Nephron (organoid): ENCODE measurements around the gene PRPF40A.
"Not testable (repeated sequence)": the region's sequence is repeated elsewhere in the genome, so short reads cannot be mapped to it uniquely, and the experiment has no call there.

Experiments used
- H3K27ac Mint-ChIP-seq, 3 experiments: 2 replicates each; pipeline ENCODE4 v1.8.0; 2020; ENCODE audit warnings: mixed read lengths in 3 of 3, mild to moderate bottlenecking in 2 of 3, moderate library complexity in 1 of 3
- H3K27me3 Mint-ChIP-seq: 2 replicates; pipeline ENCODE4 v1.8.0; 2021; ENCODE audit warnings: low read depth, mild to moderate bottlenecking, moderate library complexity, mixed read lengths
- H3K36me3 Mint-ChIP-seq: 2 replicates; pipeline ENCODE4 v1.8.0; 2020; ENCODE audit warnings: low read depth, mixed read lengths
- H3K4me1 Mint-ChIP-seq: 2 replicates; pipeline ENCODE4 v1.8.0; 2020; ENCODE audit warnings: mixed read lengths
- H3K4me3 Mint-ChIP-seq, 3 experiments: 2 replicates each; pipeline ENCODE4 v1.8.0; 2020; ENCODE audit warnings: mild to moderate bottlenecking in 3 of 3, mixed read lengths in 3 of 3, moderate library complexity in 2 of 3
- H3K9me3 Mint-ChIP-seq: 2 replicates; pipeline ENCODE4 v1.8.0; 2020; ENCODE audit warnings: mixed read lengths
- CTCF ChIP-seq, 3 experiments: fragments of 200-600 bp; sonication (generic); IDR thresholded peaks; one replicate each; pipeline ENCODE4 v1.5.0; 2021; ENCODE audit warnings: antibody characterized with exemption in 3 of 3; ENCODE audit not compliant: unreplicated experiment in 3 of 3

PRPF40A gene

GRCh38 chr2:152730591-152731333 lies 13.5 kb upstream of the PRPF40A start:
- H3K9me3 Mint-ChIP-seq = no peaks in the 10 kb centered on the region
- TF ChIP-seq CTCF (IDR thresholded peaks at IDR 0.05; ENCODE audit: unreplicated experiment in 3 of 3) = no peak
- peaks cover 9% of the 10 kb centered on the region for H3K4me1 Mint-ChIP-seq
- no peak overlapping the region for H3K27ac Mint-ChIP-seq
- H3K36me3 Mint-ChIP-seq = peaks cover 15% of the 10 kb centered on the region
- no peaks in the 10 kb centered on the region for H3K27me3 Mint-ChIP-seq
- no peak overlapping the region for H3K4me3 Mint-ChIP-seq

GRCh38 chr2:152729844-152730243 lies 12.6 kb upstream of the PRPF40A start:
- Mint-ChIP-seq H3K4me3 (no peak overlapping the region), H3K4me1 (peaks cover 9% of the 10 kb centered on the region), H3K27ac (no peak overlapping the region), H3K27me3 (no peaks in the 10 kb centered on the region), H3K36me3 (peaks cover 9% of the 10 kb centered on the region), H3K9me3 (no peaks in the 10 kb centered on the region)
- TF ChIP-seq CTCF (IDR thresholded peaks at IDR 0.05; ENCODE audit: unreplicated experiment in 3 of 3) = no peak

GRCh38 chr2:152723918-152724317 lies 6.7 kb upstream of the PRPF40A start:
- Mint-ChIP-seq H3K4me3 (no peak overlapping the region), H3K27me3 (no peaks in the 10 kb centered on the region), H3K36me3 (peaks cover 23% of the 10 kb centered on the region), H3K27ac (no peak overlapping the region), H3K9me3 (no peaks in the 10 kb centered on the region), H3K4me1 (peaks cover 23% of the 10 kb centered on the region)
- no peak for TF ChIP-seq CTCF (IDR thresholded peaks at IDR 0.05; ENCODE audit: unreplicated experiment in 3 of 3)

DNA sequence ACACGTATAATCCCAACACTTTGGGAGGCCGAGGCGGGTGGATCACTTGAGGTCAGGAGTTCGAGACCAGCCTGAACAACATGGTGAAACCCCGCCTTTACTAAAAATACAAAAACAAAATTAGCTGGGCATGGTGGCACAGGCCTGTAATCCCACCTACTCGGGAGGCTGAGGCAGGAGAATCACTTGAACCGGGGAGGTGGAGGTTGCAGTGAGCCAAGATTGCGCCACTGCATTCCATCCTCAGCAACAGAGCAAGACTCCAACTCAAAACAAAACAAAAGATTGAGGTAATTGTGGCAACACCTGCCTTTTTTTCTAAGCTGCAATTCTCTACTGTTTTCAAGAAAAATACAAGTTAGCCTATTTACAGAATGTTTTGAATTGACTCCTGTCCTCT lies 5.4 kb upstream of the PRPF40A start:
- H3K9me3 Mint-ChIP-seq, H3K4me3 Mint-ChIP-seq, H3K27ac Mint-ChIP-seq, H3K27me3 Mint-ChIP-seq: not testable (repeated sequence)
- Mint-ChIP-seq H3K36me3 (peaks cover 20% of the 10 kb centered on the region), H3K4me1 (peaks cover 23% of the 10 kb centered on the region)

- peak overlapping the region; percentile 22 to 93 (median 48) for H3K27ac Mint-ChIP-seq
- H3K9me3 Mint-ChIP-seq = no peaks in the 10 kb centered on the region
- H3K27me3 Mint-ChIP-seq = no peaks in the 10 kb centered on the region
- peaks cover 32% of the 10 kb centered on the region for H3K36me3 Mint-ChIP-seq
- H3K4me3 Mint-ChIP-seq = peak overlapping the region; percentile 98 to 99 (median 99)
- TF ChIP-seq CTCF (IDR thresholded peaks at IDR 0.05; ENCODE audit: unreplicated experiment in 3 of 3) = no peak
- peaks cover 39% of the 10 kb centered on the region for H3K4me1 Mint-ChIP-seq
Measured at GRCh38 chr2:152720794-152721193, 3.5 kb upstream of the PRPF40A start.

DNA sequence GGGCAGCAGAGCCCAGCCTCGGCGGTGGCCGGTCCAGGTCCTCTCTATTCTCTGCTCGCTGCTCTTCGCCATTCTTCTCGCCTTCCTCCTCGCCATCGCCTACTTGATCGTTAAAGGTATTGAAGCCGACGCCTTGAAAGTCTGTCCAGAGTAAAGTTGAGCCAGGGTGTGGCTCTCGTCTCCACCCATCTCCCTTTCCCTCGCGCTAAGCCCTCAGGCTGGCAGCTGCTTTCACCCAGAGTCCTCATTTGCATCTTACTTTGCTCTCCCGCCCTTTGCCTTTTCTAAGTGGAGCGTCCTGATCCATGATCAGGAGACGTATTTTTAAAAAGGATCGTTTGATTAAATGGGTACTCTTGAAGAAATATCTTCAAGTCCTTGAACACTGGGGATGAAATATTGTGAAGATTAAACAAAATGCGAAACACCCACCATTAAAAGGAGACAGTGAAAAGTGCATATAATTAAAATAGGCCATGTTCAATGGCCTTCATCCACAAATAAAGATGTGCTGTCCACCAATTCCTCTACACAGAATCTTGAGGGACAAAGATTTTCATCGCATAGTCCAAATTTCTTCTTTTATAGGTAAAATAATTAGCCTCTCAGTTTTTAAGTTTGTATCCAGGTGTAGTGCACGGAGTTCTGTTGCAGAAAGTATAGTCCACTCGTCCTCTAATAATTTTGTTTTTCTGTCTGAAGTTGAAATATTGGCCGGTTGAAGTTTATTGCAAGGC lies 1.8 kb upstream of the PRPF40A start:
- H3K4me3 Mint-ChIP-seq = peak overlapping the region; percentile 98 to 99 (median 99)
- H3K36me3 Mint-ChIP-seq = peaks cover 39% of the 10 kb centered on the region
- H3K27me3 Mint-ChIP-seq = no peaks in the 10 kb centered on the region

More for the DNA sequence above, 1.8 kb upstream of the PRPF40A start:
- Mint-ChIP-seq H3K9me3 (no peaks in the 10 kb centered on the region), H3K4me1 (peaks cover 47% of the 10 kb centered on the region), H3K27ac (peak overlapping the region; percentile 93 to 100 (median 98))
- TF ChIP-seq CTCF (IDR thresholded peaks at IDR 0.05; ENCODE audit: unreplicated experiment in 3 of 3) = no peak
